GM12878 (cell line): Measurements from ENCODE around the gene SCRT2. TPM values are rescaled to one million over a fixed set of nuclear protein-coding genes. Genes with fewer than 3 reads are reported as not detected.

Experiments used
- ATAC-seq: fragments of 200-7000 bp; cut with Tn5 transposase; 3 replicates; pipeline ENCODE4 v1.9.1; 2020; ENCODE audit warnings: mild to moderate bottlenecking, moderate library complexity
- BruUV-seq: library from RNA; stranded (reverse); fragments of 400-500 nt; replicated peaks from 2 replicates; lab custom pipeline; 2021; lab: Mats Ljungman, UMichigan
- CTCF ChIA-PET: fragments of 300-600 bp; sonication (Branson Sonifier 250); formaldehyde crosslinking; extraction: SDS; loops from one replicate; lab custom pipeline; 2021; ENCODE audit warnings: inconsistent platforms; lab: Yijun Ruan, JAX
- POLR2A ChIA-PET: fragments of 350-600 bp; formaldehyde crosslinking; extraction: SDS; loops from one replicate; lab custom pipeline; 2021; ENCODE audit warnings: inconsistent platforms; lab: Charles Lee
- RAD21 ChIA-PET: fragments of 300-600 bp; sonication (Branson Sonifier 250); formaldehyde crosslinking; loops from one replicate; lab custom pipeline; 2023; ENCODE audit warnings: antibody characterized with exemption; ENCODE audit not compliant: unreplicated experiment; lab: Charles Lee
- SMC1A ChIA-PET: fragments of 300-600 bp; sonication (Branson Sonifier 250); formaldehyde crosslinking; loops from one replicate; lab custom pipeline; 2023; ENCODE audit not compliant: unreplicated experiment, uncharacterized antibody; lab: Charles Lee
- DNase-seq: peaks from one replicate; pipeline ENCODE4 v3.0.0-alpha.2; 2011; ENCODE audit warnings: low read depth, low spot score
- FAIRE-seq: peaks from 3 replicates; lab custom pipeline; 2011; peaks lifted over from hg19 to GRCh38; lab: Jason Lieb, UNC
- H2AFZ ChIP-seq: 2 replicates; pipeline ENCODE4 v1.6.0; 2011; ENCODE audit warnings: low read depth, low read length, control low read depth; ENCODE audit not compliant: control insufficient read depth
- H3K27ac ChIP-seq: 2 replicates; pipeline ENCODE4 v1.5.1; 2011; ENCODE audit warnings: control low read depth; ENCODE audit not compliant: control insufficient read depth, insufficient read depth
- H3K27me3 ChIP-seq, 2 experiments: replicated peaks in 1 of 2; 2 replicates each; pipeline versions ENCODE4 v1.6.0 to v1.6.1; 2011; ENCODE audit warnings: low read length in 1 of 2; ENCODE audit not compliant: control insufficient read depth in 2 of 2, insufficient read depth in 2 of 2
- H3K36me3 ChIP-seq, 2 experiments: 2 replicates each; pipeline ENCODE4 v1.5.1; 2011; ENCODE audit warnings: low read length in 1 of 2; ENCODE audit not compliant: control insufficient read depth in 2 of 2, insufficient read depth in 2 of 2
- H3K4me1 ChIP-seq: 2 replicates; pipeline ENCODE4 v1.6.1; 2011; ENCODE audit warnings: mild to moderate bottlenecking, low read length, moderate library complexity, mixed read lengths; ENCODE audit not compliant: control insufficient read depth, insufficient read depth
- H3K4me2 ChIP-seq: 2 replicates; pipeline ENCODE4 v1.6.0; 2011; ENCODE audit warnings: control low read depth; ENCODE audit not compliant: control insufficient read depth, insufficient read depth
- H3K4me3 ChIP-seq: fragments of 200-600 bp; sonication (generic); 2 replicates; pipeline ENCODE4 v1.5.1; 2016
- H3K79me2 ChIP-seq: 2 replicates; pipeline ENCODE4 v1.6.0; 2011; ENCODE audit warnings: low read length; ENCODE audit not compliant: control insufficient read depth, insufficient read depth
- H3K9ac ChIP-seq: 2 replicates; pipeline ENCODE4 v1.8.0; 2011; ENCODE audit warnings: low read length, control low read depth, mixed read lengths; ENCODE audit not compliant: control insufficient read depth, insufficient read depth
- H3K9me3 ChIP-seq: replicated peaks from 3 replicates; pipeline ENCODE4 v1.5.1; 2011; ENCODE audit warnings: mild to moderate bottlenecking, low read length; ENCODE audit not compliant: control insufficient read depth, insufficient read depth
- H4K20me1 ChIP-seq: 2 replicates; pipeline ENCODE4 v1.6.0; 2011; ENCODE audit not compliant: control insufficient read depth, insufficient read depth
- BHLHE40 ChIP-seq, 2 experiments: fragments of 450-650 bp in 1 of 2; IDR thresholded peaks; 2 replicates each; pipeline ENCODE4 v1.6.1; 2011 to 2017; ENCODE audit warnings: low read depth in 2 of 2, borderline replicate concordance in 1 of 2, improper control_type of control experiment in 1 of 2, low read length in 1 of 2, mild to moderate bottlenecking in 1 of 2
- CHD2 ChIP-seq: IDR thresholded peaks from 2 replicates; pipeline ENCODE4 v1.6.1; 2011; ENCODE audit warnings: low read depth, low read length, improper control_type of control experiment, borderline replicate concordance
- CHD4 ChIP-seq: fragments of 200-600 bp; sonication (generic); IDR thresholded peaks from 2 replicates; pipeline ENCODE4 v1.6.1; 2016; ENCODE audit warnings: mild to moderate bottlenecking
- DPF2 ChIP-seq: fragments of 450-650 bp; IDR thresholded peaks from 2 replicates; pipeline ENCODE4 v1.6.1; 2017; ENCODE audit warnings: mild to moderate bottlenecking
- E2F4 ChIP-seq: IDR thresholded peaks from 2 replicates; pipeline ENCODE4 v1.6.1; 2012; ENCODE audit warnings: low read depth, low read length, improper control_type of control experiment
- EED ChIP-seq: sonication (generic); IDR thresholded peaks from 2 replicates; pipeline ENCODE4 v1.6.1; 2016; ENCODE audit warnings: antibody characterized with exemption, low read depth
- HDGF ChIP-seq: fragments of 450-650 bp; IDR thresholded peaks from 2 replicates; pipeline ENCODE4 v1.6.1; 2016; ENCODE audit warnings: antibody characterized with exemption
- IKZF2 ChIP-seq, 2 experiments: fragments of 450-650 bp; IDR thresholded peaks; 2 replicates each; pipeline ENCODE4 v1.6.1; 2017; ENCODE audit warnings: mild to moderate bottlenecking in 2 of 2, moderate library complexity in 2 of 2
- MTA2 ChIP-seq: fragments of 450-650 bp; IDR thresholded peaks from 2 replicates; pipeline ENCODE4 v1.6.1; 2016; ENCODE audit warnings: low read depth, mild to moderate bottlenecking, moderate library complexity
- NFXL1 ChIP-seq: fragments of 450-650 bp; IDR thresholded peaks from 2 replicates; pipeline ENCODE4 v1.6.1; 2017; ENCODE audit warnings: antibody characterized with exemption, mild to moderate bottlenecking, borderline replicate concordance
- NFYB ChIP-seq: IDR thresholded peaks from 2 replicates; pipeline ENCODE4 v1.6.1; 2011; ENCODE audit warnings: low read depth, mild to moderate bottlenecking, low read length, improper control_type of control experiment, moderate library complexity; ENCODE audit not compliant: insufficient read depth
- NR2F1 ChIP-seq: fragments of 450-650 bp; conservative IDR thresholded peaks from 2 replicates; pipeline ENCODE4 v1.6.1; 2017; ENCODE audit warnings: mild to moderate bottlenecking
- SUZ12 ChIP-seq: fragments of 200-600 bp; sonication (generic); IDR thresholded peaks from one replicate; pipeline ENCODE4 v1.6.1; 2018; ENCODE audit warnings: antibody characterized with exemption, mild to moderate bottlenecking; ENCODE audit not compliant: unreplicated experiment
- WGBS: methylation state at CpG from one replicate; pipeline ENCODE4 v1.1.6; 2016; ENCODE audit warnings: low lambda C conversion rate; ENCODE audit not compliant: insufficient replicate concordance, insufficient coverage; ENCODE audit errors: missing lambda C conversion rate; 5-methylcytosine and 5-hydroxymethylcytosine counted together
- in situ Hi-C: fragments of 300-500 bp; cut with MboI; formaldehyde crosslinking; loops from 9 replicates; pipeline ENCODE4 v1.14.3; 2018; ENCODE audit warnings: mixed read lengths
- intact Hi-C: fragments of 100-400 bp; cut with micrococcal nuclease; formaldehyde crosslinking; loops from one replicate; pipeline ENCODE4 v1.14.2; 2022; ENCODE audit not compliant: unreplicated experiment
- polyA plus RNA-seq, 11 experiments: library from polyadenylated mRNA; depleted of rRNA in 4 of 11; unstranded in 6 of 11; stranded (reverse) in 5 of 11; fragments of >200 nt; fragmentation: Nextera tagmentation in 4 of 11; fragmentation: Illumina TruSeq in 1 of 11; extraction: Ambion mirVana in 4 of 11; extraction: Trizol in 1 of 11; gene quantifications; 1 replicate in 1 of 11; 2 replicates in 10 of 11; pipeline versions ENCODE4 v1.2.1 to v1.2.3, GENCODE V29; 2011 to 2016; ENCODE audit warnings: inconsistent platforms in 2 of 11, missing spikeins in 2 of 11, low read depth in 1 of 11
- total RNA-seq, 4 experiments: library from RNA; depleted of rRNA in 3 of 4; stranded (reverse); fragments of >200 nt in 3 of 4; fragmentation: Illumina TruSeq in 1 of 4; extraction: Trizol in 1 of 4; gene quantifications; 2 replicates each; pipeline versions ENCODE4 v1.2.1 to v1.2.3, GENCODE V29; 2013 to 2021

SCRT2 gene
- total and polyA plus RNA-seq, 10 of the 15 experiments (the other 5 are each of a cell fraction or from before 2014, with no cell fraction given), result not detected

DNA sequence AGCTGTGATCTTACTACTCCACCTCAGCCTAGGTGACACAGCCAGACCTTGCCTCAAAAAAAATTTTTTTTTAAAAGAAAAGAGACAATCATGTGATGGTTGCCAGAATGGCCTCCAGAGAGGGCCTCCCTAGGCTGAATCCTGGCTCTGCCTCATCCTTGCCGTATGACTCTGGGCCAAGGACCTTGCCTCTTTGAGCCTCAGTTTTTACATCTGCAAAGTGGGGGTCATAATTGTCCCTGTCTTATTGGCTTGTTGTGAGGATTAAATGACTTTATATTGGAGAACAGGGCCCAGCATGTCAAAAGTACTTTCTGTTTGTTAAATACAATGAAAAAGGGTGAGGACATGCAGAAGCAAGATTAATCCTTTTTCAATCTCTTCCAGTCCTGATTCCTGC, 37.0 kb downstream of the SCRT2 start:
- H3K27ac ChIP-seq, result no peak overlapping the region
- H3K9ac ChIP-seq, result no peak overlapping the region
- 90% methylated on average over 1 of the region's 1 CpG for WGBS
- TF ChIP-seq NFYB (no peak), NR2F1 (no peak), HDGF (no peak), SUZ12 (no peak), E2F4 (no peak), MTA2 (no peak), BHLHE40 (IDR thresholded peaks at IDR 0.05; ENCODE audit: borderline replicate concordance in 1 of 2, low read depth in 2 of 2, low read length in 1 of 2) (no peak), IKZF2 (IDR thresholded peaks at IDR 0.05) (no peak), CHD2 (no peak), EED (no peak), NFXL1 (no peak), DPF2 (no peak), CHD4 (no peak)
- ATAC-seq, result no peak
- intact Hi-C loops (no loop called here), in situ Hi-C loops (no loop called here)
- H3K4me1 ChIP-seq, result no peaks in the 10 kb centered on the region
- no peaks in the 10 kb centered on the region for H4K20me1 ChIP-seq
- FAIRE-seq, result no peak
- BruUV-seq, result no TSS peak
- H3K4me2 ChIP-seq, result no peak overlapping the region
- H2AFZ ChIP-seq, result no peak overlapping the region
- H3K27me3 ChIP-seq, result peaks cover 0 to 2% of the 10 kb centered on the region in 2 experiments; a peak in 2 of 4 replicates
- ChIA-PET CTCF (interaction anchor here (0.6 to 1.1 kb wide), 2 partner anchors 9 to 728 kb away, joined by 3 read pairs; no protein-coding TSS in a partner anchor), SMC1A (no interaction called here), RAD21 (no interaction called here), POLR2A (interaction anchor here (1.0 kb wide), 1 partner anchor 83 kb away, joined by 3 read pairs; no protein-coding TSS in a partner anchor)
- no peak overlapping the region for H3K4me3 ChIP-seq
- H3K9me3 ChIP-seq, result no peaks in the 10 kb centered on the region
- no peak for DNase-seq
- H3K79me2 ChIP-seq, result no peaks in the 10 kb centered on the region
- no peaks in the 10 kb centered on the region for H3K36me3 ChIP-seq
